Calu3 (cell line): ENCODE data around the gene HGFAC. TPM values are rescaled to one million over a fixed set of nuclear protein-coding genes. Genes with fewer than 3 reads are reported as not detected.
A peak's percentile ranks its signal among the peaks of the same experiment; 100 is the strongest.

Source experiments
- BruUV-seq: library from RNA; stranded (reverse); fragments of 400-500 nt; replicated peaks from 2 replicates; lab custom pipeline; 2021; lab: Mats Ljungman, UMichigan
- CTCF ChIA-PET: fragments of 300-600 bp; sonication (Branson Sonifier 250); formaldehyde crosslinking; loops from one replicate; lab custom pipeline; 2022; ENCODE audit warnings: antibody characterized with exemption; lab: Charles Lee
- DNase-seq: peaks from one replicate; pipeline ENCODE4 v3.0.0; 2022
- H3K27ac Mint-ChIP-seq: one replicate; pipeline ENCODE4 v1.8.0; 2022; ENCODE audit warnings: mixed read lengths; ENCODE audit not compliant: unreplicated experiment
- H3K27me3 Mint-ChIP-seq: one replicate; pipeline ENCODE4 v1.8.0; 2022; ENCODE audit warnings: mixed read lengths; ENCODE audit not compliant: unreplicated experiment
- H3K36me3 Mint-ChIP-seq: one replicate; pipeline ENCODE4 v1.8.0; 2022; ENCODE audit warnings: mild to moderate bottlenecking, moderate library complexity, mixed read lengths; ENCODE audit not compliant: insufficient read depth, unreplicated experiment
- H3K4me1 Mint-ChIP-seq: one replicate; pipeline ENCODE4 v1.8.0; 2022; ENCODE audit warnings: mild to moderate bottlenecking, low read depth, mixed read lengths; ENCODE audit not compliant: unreplicated experiment
- H3K4me3 Mint-ChIP-seq: one replicate; pipeline ENCODE4 v1.8.0; 2022; ENCODE audit warnings: mild to moderate bottlenecking, low read depth, moderate library complexity, mixed read lengths; ENCODE audit not compliant: unreplicated experiment
- H3K9me3 Mint-ChIP-seq: one replicate; pipeline ENCODE4 v1.8.0; 2022; ENCODE audit warnings: low read depth, mixed read lengths; ENCODE audit not compliant: unreplicated experiment
- intact Hi-C: fragments of 100-400 bp; cut with micrococcal nuclease; formaldehyde crosslinking; loops from one replicate; pipeline ENCODE4 v1.10.0; 2022; ENCODE audit not compliant: unreplicated experiment
- total RNA-seq: library from RNA; stranded (reverse); gene quantifications from 2 replicates; pipeline ENCODE4 v1.2.3, GENCODE V29; 2022
- TF ChIP-seq, protein P1 (sequence below): fragments of 200-600 bp; IDR thresholded peaks from one replicate; pipeline ENCODE4 v1.8.0; 2022; ENCODE audit warnings: antibody characterized with exemption; ENCODE audit not compliant: unreplicated experiment

HGFAC gene
- total RNA-seq, 1 experiment from 2014 or later = not detected

DNA sequence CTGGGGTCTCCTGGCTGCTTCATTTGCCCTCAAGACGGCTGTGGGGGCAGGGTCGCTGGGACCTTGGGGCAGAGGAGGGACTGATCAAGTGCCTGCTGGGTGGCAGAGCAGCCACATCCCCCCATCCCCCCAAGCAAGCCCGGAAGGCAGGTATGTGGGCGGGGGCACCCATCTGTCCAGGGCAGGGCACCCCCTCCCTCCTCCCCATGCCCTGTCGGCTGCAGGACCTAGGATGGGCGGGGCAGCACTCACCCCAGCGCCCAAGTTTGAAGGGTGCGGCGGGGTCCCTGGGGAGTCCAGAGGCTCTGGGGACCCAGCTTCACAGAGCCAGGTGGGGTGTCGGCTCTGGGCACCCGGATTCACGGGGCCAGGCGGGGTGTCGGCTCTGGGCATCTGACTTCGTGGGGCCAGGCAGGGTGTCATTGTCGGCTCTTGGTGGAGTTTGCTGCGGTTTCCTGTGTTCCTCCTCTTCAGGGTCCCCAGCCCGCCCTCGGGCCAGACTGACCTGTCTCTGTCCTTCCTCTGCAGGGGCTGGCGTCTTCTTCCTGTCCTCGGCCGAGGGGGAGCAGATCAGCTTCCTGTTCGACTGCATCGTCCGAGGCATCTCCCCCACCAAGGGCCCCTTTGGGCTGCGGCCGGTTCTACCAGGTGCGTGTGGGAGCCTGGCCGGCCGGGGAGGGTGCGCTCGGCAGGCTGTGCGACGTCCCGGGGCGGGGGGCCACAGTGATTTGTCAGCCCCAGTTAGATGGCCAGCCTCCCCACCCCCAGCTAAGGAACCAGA is 43.4 kb downstream of the HGFAC start:
- peaks cover 8% of the 10 kb centered on the region for H3K4me1 Mint-ChIP-seq
- DNase-seq = peak; percentile 63
- intact Hi-C loops = no loop called here
- TF ChIP-seq, protein P1, sequence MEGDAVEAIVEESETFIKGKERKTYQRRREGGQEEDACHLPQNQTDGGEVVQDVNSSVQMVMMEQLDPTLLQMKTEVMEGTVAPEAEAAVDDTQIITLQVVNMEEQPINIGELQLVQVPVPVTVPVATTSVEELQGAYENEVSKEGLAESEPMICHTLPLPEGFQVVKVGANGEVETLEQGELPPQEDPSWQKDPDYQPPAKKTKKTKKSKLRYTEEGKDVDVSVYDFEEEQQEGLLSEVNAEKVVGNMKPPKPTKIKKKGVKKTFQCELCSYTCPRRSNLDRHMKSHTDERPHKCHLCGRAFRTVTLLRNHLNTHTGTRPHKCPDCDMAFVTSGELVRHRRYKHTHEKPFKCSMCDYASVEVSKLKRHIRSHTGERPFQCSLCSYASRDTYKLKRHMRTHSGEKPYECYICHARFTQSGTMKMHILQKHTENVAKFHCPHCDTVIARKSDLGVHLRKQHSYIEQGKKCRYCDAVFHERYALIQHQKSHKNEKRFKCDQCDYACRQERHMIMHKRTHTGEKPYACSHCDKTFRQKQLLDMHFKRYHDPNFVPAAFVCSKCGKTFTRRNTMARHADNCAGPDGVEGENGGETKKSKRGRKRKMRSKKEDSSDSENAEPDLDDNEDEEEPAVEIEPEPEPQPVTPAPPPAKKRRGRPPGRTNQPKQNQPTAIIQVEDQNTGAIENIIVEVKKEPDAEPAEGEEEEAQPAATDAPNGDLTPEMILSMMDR = no peak
- no peaks in the 10 kb centered on the region for H3K27me3 Mint-ChIP-seq
- peak overlapping the region; percentile 74 for H3K4me3 Mint-ChIP-seq
- H3K9me3 Mint-ChIP-seq = no peaks in the 10 kb centered on the region
- BruUV-seq = no TSS peak
- CTCF ChIA-PET = interaction anchor here (0.5 to 1.6 kb wide), 2 partner anchors 139 to 395 kb away, joined by 4 read pairs; no protein-coding TSS in a partner anchor
- peak overlapping the region; percentile 54 for H3K27ac Mint-ChIP-seq
- peaks cover 32% of the 10 kb centered on the region for H3K36me3 Mint-ChIP-seq

DNA sequence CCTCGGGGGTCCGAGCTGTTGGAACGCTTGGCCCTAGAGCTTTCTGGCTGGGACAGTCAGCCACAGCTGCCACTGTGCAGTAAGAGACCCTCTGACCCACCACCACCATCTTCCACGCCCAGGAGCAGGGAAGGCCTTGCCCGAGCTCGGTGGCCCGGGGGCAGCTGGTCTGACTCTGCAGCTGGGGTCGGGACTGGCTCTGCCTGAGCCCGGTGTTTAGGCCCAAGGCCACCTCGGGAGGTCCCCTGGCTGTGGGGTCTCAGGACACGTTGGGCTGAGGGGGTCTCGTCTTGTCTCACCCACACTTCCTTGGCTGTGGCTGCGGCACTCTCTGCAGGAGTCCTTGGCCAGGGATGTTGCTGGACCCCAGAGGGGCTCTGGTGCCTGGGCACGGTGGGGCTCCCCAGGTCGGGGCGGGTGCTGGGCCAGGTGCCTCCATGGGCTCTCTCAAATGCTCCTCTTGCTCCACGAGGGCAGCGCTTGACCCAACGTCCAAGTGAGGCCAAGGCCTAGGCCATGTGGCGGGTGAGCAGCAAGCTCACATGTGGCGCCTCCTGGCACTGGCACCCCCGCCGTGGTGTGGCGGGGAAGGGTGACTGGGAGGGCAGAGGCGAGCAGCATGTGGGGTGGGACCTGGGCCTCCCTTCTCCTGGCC is 44.2 kb downstream of the HGFAC start:
- H3K9me3 Mint-ChIP-seq = no peaks in the 10 kb centered on the region
- peak overlapping the region; percentile 74 for H3K4me3 Mint-ChIP-seq
- peaks cover 8% of the 10 kb centered on the region for H3K4me1 Mint-ChIP-seq
- TF ChIP-seq, protein P1 = no peak
- no peak for DNase-seq
- CTCF ChIA-PET = no interaction called here
- H3K27me3 Mint-ChIP-seq = no peaks in the 10 kb centered on the region
- no peak overlapping the region for H3K27ac Mint-ChIP-seq
- TSS peak; percentile 82 for BruUV-seq
- intact Hi-C loops = no loop called here
- peaks cover 31% of the 10 kb centered on the region for H3K36me3 Mint-ChIP-seq

DNA sequence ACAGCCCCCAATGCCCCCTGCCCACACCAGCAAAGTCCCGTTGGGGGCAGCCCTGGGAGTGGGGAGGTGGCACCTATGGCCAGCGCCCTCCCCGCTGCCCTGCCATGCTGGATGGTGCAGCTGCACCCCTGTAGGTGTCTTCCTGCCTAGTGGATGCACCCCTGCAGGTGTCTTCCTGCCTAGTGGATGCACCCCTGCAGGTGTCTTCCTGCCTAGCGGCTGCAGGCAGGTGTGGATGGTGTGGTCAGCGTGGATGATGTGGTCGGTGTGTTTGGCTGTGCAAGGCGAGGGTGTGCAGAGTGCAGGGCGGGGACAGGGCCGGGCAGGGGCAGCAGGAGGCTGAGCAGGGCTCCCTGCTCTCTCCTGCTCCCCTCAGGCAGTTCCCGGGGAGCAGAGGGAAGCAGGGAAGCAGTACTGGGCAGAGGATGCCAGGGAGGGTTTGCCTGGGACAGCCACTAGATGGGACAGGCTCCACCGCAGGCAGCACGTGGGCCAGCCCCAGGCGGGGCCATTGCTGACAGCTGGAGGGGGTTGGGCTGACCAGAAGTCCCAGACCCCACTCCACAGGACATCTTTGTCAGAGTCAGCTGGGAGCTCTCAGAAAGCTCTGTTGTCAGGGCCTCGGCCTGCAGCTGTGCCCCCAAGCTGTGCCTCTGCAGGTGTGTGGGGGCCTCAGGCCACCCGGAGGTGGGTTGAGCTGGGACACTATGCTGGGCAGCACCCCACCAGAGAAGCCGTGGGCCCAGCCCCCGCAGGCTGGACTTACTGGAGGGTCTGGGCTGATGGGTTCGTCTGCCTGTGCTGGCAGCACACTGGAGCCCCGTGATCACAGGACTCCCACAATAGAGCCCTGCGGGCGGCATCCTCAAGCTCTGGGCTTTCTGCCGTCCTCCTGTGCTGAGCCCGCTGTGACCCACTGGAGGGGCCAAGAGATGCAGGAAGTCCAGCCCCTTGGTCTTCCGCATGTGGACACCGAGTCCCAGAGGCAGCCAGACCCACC is 45.1 kb downstream of the HGFAC start:
- no peaks in the 10 kb centered on the region for H3K9me3 Mint-ChIP-seq
- H3K27ac Mint-ChIP-seq = no peak overlapping the region
- no TSS peak for BruUV-seq
- H3K4me3 Mint-ChIP-seq = peak overlapping the region; percentile 74
- H3K36me3 Mint-ChIP-seq = peaks cover 28% of the 10 kb centered on the region
- CTCF ChIA-PET = no interaction called here
- peaks cover 8% of the 10 kb centered on the region for H3K4me1 Mint-ChIP-seq
- no peak for DNase-seq
- TF ChIP-seq, protein P1 = no peak
- intact Hi-C loops = no loop called here
- no peaks in the 10 kb centered on the region for H3K27me3 Mint-ChIP-seq

DNA sequence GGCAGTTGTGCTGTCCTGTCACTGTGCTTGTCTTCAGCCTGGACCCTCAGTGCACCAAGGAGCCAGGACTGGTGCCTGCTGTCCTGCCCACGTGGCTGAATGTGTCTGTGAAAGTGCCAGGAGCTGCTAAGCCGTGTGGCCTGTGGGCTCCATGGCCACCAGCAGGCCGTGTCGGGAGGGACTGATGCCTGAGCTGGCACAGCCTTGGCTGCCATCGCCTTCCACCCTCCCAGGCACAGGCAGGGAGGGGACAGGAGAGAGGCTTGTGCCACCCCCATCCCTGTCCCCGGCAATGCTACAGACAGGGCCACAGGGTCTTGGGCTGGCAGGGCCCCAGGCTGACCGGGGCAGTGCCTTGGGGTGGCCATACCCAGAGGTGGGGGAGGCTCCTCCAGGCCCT is 46.1 kb downstream of the HGFAC start:
- CTCF ChIA-PET = no interaction called here
- Mint-ChIP-seq H3K4me3 (no peak overlapping the region), H3K36me3 (peaks cover 28% of the 10 kb centered on the region), H3K27ac (no peak overlapping the region), H3K4me1 (peaks cover 8% of the 10 kb centered on the region), H3K9me3 (no peaks in the 10 kb centered on the region), H3K27me3 (no peaks in the 10 kb centered on the region)
- intact Hi-C loops = no loop called here
- no peak for DNase-seq
- TF ChIP-seq, protein P1 = no peak
- BruUV-seq = no TSS peak
